ENCODE measurements around the gene CYFIP2. TPM values are rescaled to one million over a fixed set of nuclear protein-coding genes. Genes with fewer than 3 reads are reported as not detected.

CYFIP2 gene
- total and polyA plus RNA-seq, 12 donors = 20.3 to 50.8 (median 31.1) TPM

GRCh38 chr5:157279605-157280239 lies 13.8 kb downstream of the CYFIP2 start:
- no peak for TF ChIP-seq CTCF (IDR thresholded peaks at IDR 0.05)
- H3K27me3 ChIP-seq = no peaks in the 10 kb centered on the region
- ATAC-seq = no peak
- no peak for DNase-seq
- H3K4me1 ChIP-seq = peaks cover 0 to 45% (median 9%) of the 10 kb centered on the region in 9 donors
- no peaks in the 10 kb centered on the region for H3K9me3 ChIP-seq
- peak overlapping the region in 6 of 10 donors; percentile 9 to 39 (median 28) for H3K27ac ChIP-seq
- WGBS, 2 donors = 68 to 69% methylated on average over 7 of the region's 7 CpGs
- intact Hi-C loops (cut with DNase I) = no loop called here
- H3K36me3 ChIP-seq = no peaks in the 10 kb centered on the region
- H3K4me3 ChIP-seq = no peak overlapping the region

DNA sequence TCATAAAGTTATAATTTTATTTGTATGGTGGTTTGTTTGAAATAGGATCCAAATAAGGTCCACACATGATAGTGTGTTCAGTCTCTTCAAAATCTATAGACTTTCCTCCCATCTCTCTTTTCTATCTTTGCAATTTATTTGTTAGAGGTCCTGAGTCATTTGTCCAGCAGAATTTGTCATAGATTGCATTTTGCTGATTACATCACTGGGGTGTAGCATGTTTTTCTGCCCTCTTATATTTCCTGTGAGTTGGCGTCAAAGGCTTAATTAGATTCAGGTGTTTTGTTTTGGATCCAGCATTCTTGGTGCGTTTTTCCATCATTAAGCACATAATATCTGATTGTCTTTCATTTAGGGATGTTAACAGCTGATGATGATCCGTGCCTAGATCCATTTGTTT lies 15.0 kb downstream of the CYFIP2 start:
- no peak for DNase-seq
- intact Hi-C loops (cut with DNase I) = no loop called here
- 60 to 68% methylated on average over 3 of the region's 3 CpGs for WGBS, 2 donors

GRCh38 chr5:157282150-157282549 lies 16.2 kb downstream of the CYFIP2 start:
- peaks cover 0 to 58% (median 24%) of the 10 kb centered on the region in 9 donors for H3K4me1 ChIP-seq
- H3K27me3 ChIP-seq = no peaks in the 10 kb centered on the region
- TF ChIP-seq CTCF (IDR thresholded peaks at IDR 0.05) = no peak
- H3K36me3 ChIP-seq = peaks cover 0 to 19% (median 0%) of the 10 kb centered on the region in 9 donors
- DNase-seq (no peak), ATAC-seq (no peak)
- H3K4me3 ChIP-seq = no peak overlapping the region
- H3K9me3 ChIP-seq = no peaks in the 10 kb centered on the region
- no peak overlapping the region for H3K27ac ChIP-seq
- intact Hi-C loops (cut with DNase I) = no loop called here

More for the DNA sequence above, 15.0 kb downstream of the CYFIP2 start:
- H3K4me3 ChIP-seq = no peak overlapping the region
- peaks cover 0 to 57% (median 18%) of the 10 kb centered on the region in 9 donors for H3K4me1 ChIP-seq
- H3K27me3 ChIP-seq = no peaks in the 10 kb centered on the region
- no peak for ATAC-seq
- H3K36me3 ChIP-seq = peaks cover 0 to 6% (median 0%) of the 10 kb centered on the region in 9 donors
- H3K9me3 ChIP-seq = no peaks in the 10 kb centered on the region
- H3K27ac ChIP-seq = no peak overlapping the region
- no peak for TF ChIP-seq CTCF (IDR thresholded peaks at IDR 0.05)

GRCh38 chr5:157283434-157283833 lies 17.5 kb downstream of the CYFIP2 start:
- DNase-seq (no peak), ATAC-seq (peak in 5 of 8 donors; percentile 7 to 45 (median 19))
- Histone ChIP-seq H3K9me3 (no peaks in the 10 kb centered on the region), H3K4me1 (peaks cover 0 to 67% (median 30%) of the 10 kb centered on the region in 9 donors), H3K27me3 (no peaks in the 10 kb centered on the region), H3K27ac (peak overlapping the region in 9 of 10 donors; percentile 24 to 82 (median 72)), H3K36me3 (peaks cover 0 to 31% (median 0%) of the 10 kb centered on the region in 9 donors), H3K4me3 (no peak overlapping the region)
- TF ChIP-seq CTCF (IDR thresholded peaks at IDR 0.05) = no peak
- intact Hi-C loops (cut with DNase I) = no loop called here
- WGBS, 2 donors = 43 to 61% methylated on average over 3 of the region's 3 CpGs

All from heart right ventricle (tissue), 16 donors.